Fibroblast of mammary gland (primary cell): ENCODE measurements around the gene SV2C.
"Not testable (repeated sequence)": the region's sequence is repeated elsewhere in the genome, so short reads cannot be mapped to it uniquely, and the experiment has no call there.

Experiments
- DNase-seq: peaks from one replicate; pipeline ENCODE4 v3.0.0-alpha.2; 2010; ENCODE audit warnings: low read depth
- H3K4me3 ChIP-seq: 2 replicates; pipeline ENCODE4 v1.5.1; 2011; ENCODE audit warnings: low read depth, mild to moderate bottlenecking, low read length, moderate library complexity; ENCODE audit not compliant: control insufficient read depth
- CTCF ChIP-seq: conservative IDR thresholded peaks from 2 replicates; pipeline ENCODE4 v1.5.1; 2011; ENCODE audit warnings: low read depth, low read length, inconsistent platforms; ENCODE audit not compliant: control insufficient read depth, insufficient read depth

Gene SV2C

DNA sequence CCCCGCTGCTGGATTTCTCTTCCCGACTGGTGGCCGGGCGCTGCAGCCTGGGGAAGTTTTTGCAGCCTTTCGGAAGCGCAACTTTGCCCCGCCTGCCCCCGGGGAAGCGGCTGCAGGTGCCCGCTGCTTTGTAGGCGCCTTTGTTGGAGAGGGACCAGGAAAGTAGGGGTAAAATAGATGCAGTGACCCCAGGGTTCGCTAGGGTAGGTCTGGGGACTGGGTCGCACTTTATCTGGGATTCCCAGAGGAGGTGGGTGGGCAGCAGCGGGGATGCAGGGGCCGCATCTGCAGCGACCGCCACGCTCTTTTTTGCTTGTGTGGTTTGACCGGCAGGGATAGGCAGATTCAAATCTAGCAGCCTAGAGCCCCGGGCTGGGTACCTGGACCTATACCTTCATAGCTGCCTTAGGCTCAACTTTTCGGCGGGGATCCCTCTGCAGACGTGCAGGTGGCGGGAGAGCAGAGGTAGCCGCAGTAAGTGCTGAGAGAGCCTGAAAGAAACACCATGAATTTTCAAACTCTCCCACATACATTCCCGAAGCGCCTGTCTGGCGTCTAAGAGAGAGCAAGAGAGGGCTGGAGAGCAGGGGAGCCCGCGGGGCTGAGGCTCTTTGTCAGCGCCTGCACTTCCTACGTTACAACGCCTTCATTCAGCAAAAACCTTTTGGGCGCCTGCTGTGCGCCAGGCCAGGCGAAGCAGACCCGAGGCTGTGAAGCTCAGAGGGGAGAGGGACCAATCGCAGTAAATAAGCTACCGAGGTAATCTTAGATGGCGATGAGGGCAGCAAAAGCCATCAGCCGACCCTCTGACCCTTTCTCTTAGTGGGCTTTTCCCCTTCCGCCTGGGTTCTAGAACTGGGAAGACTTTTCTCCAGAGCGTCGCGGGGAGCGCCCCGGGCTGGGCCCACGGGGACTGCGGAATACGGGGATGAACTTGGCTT is 642 bp downstream of the SV2C start:
- no peak for TF ChIP-seq CTCF
- H3K4me3 ChIP-seq, result no peak overlapping the region
- DNase-seq, result no peak

DNA sequence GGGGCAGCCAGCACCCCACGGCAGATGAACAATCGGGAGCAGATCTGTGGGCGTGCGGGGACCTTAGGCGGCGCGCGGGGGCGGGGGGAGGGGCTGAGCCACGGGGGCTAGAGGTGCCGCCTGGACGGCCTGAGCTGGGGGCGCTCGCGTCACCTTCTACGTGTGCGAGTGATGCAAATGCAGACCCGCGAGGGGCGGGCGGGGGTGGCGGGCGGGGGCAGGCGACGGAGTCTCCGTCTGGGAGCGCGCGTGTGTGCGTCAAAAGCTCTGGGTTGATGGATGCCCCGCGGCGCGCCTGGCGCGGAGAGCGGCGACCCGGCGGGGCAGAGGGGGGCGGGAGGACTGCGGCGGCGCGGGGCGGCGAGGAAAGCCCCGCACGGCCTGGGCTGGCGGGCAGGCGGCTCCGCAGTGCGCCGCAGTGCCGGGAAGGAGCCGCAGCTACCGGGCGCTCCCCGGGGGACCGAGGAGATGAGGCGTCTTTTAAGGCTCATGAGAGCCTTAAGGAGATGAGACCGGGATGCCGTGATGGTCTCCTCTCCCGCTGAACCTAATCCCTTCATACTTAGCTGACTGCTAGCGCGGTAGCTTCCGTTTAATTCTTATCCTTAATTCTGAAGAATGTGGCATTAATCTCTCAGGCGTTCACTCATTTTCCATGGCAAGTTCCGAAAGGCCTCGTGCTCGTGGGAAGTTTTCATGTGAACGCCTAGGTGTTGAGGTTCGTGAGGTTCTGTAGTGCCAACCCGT is 1.5 kb downstream of the SV2C start:
- no peak for TF ChIP-seq CTCF
- DNase-seq, result no peak
- H3K4me3 ChIP-seq, result no peak overlapping the region

GRCh38 chr5:76085243-76085579 is 2.0 kb downstream of the SV2C start:
- DNase-seq, result no peak
- no peak for TF ChIP-seq CTCF
- no peak overlapping the region for H3K4me3 ChIP-seq

- no peak for DNase-seq
- TF ChIP-seq CTCF, result no peak
- H3K4me3 ChIP-seq, result no peak overlapping the region
Observed at GRCh38 chr5:76086095-76086494, 2.9 kb downstream of the SV2C start.

GRCh38 chr5:76089156-76089555 is 6.0 kb downstream of the SV2C start:
- not testable (repeated sequence) for DNase-seq

DNA sequence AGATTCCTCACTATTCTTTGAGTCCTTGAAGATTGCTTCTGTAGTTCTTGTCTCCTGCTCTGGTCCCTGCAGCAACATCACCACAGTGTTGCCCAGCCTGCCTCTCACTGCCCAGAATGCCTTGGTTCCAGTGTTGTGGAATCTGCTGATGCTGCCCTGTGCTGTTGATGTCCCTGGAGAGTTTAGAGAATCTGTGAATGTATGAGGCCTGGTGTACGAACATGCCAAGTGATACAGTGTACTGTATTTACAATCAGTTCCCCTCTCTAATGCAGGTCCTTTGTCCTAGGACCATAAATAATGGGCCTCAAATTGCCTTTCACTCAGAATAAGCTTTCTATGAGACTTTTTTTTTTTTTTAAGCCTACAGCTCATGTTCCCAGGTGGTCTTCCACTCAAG is 8.2 kb downstream of the SV2C start:
- no peak for TF ChIP-seq CTCF
- H3K4me3 ChIP-seq, result no peak overlapping the region
- DNase-seq, result no peak

More at GRCh38 chr5:76089156-76089555, 6.0 kb downstream of the SV2C start:
- H3K4me3 ChIP-seq, result not testable (repeated sequence)

DNA sequence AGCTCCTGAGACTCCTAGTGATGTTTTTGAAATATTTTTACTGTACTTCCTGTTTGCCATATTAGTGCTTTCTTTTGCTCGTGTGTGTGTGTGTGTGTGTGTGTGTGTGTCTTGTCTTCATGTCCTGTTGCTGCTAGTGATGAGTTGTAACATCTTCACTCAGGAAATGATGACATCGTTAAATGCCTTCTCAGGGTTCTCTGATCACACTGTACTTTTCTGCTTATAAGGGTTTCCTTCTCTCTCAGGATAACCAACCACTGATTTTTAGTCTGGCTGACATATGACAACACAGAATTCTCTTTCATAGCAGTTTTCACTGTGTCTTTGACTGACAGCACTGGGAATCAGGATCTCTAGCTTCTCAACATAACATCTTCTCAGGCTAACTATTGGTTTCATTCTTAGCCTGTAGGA is 16.1 kb downstream of the SV2C start:
- H3K4me3 ChIP-seq, result no peak overlapping the region
- no peak for TF ChIP-seq CTCF
- DNase-seq, result no peak
